ENCODE results near the gene GPRIN1. TPM values are rescaled to one million over a fixed set of nuclear protein-coding genes. Genes with fewer than 3 reads are reported as not detected.

GPRIN1 gene
- total and polyA plus RNA-seq, 2 donors (not counting 1 experiment from before 2014, with no cell fraction given), result 1.9 to 6.3 TPM

- TF ChIP-seq EZH2 (IDR thresholded peaks at IDR 0.05; ENCODE audit: low read length, missing control alignments) (no peak), CTCF (conservative IDR thresholded peaks at IDR 0.05 in 1 of 2, IDR thresholded peaks at IDR 0.05 in 1 of 2; ENCODE audit: low read depth in 1 of 2, low read length in 2 of 2) (peak; percentile 22 to 30)
- Histone ChIP-seq H3K4me1 (ENCODE audit: control insufficient read depth, extremely low read depth, insufficient read depth, low read length) (peaks cover 11% of the 10 kb centered on the region), H3K36me3 (ENCODE audit: control insufficient read depth, insufficient read depth, low read length) (no peaks in the 10 kb centered on the region), H3K4me3 (replicated peaks in 1 of 4; ENCODE audit: control extremely low read depth in 1 of 4, insufficient read depth in 1 of 4, low read depth in 3 of 4, low read length in 4 of 4) (peak within 1 kb of the TSS; percentile 79 to 89 (median 82)), H3K9me3 (ENCODE audit: control insufficient read depth, insufficient read depth, low read depth, low read length) (no peaks in the 10 kb centered on the region), H2AFZ (ENCODE audit: low read length) (peak within 1 kb of the TSS; percentile 96), H3K27ac (ENCODE audit: insufficient read depth, low read length) (peak within 1 kb of the TSS; percentile 61), H3K9ac (ENCODE audit: insufficient read depth, low read length) (peak within 1 kb of the TSS; percentile 87), H3K4me2 (ENCODE audit: extremely low read depth, insufficient read depth, low read length) (peak within 1 kb of the TSS; percentile 95), H3K27me3 (ENCODE audit: control insufficient read depth, insufficient read depth, low read length) (no peaks in the 10 kb centered on the region), H3K79me2 (ENCODE audit: control insufficient read depth, insufficient read depth, low read length) (peaks cover 12% of the 10 kb centered on the region), H4K20me1 (ENCODE audit: control insufficient read depth, extremely low read depth, insufficient read depth, low read length) (no peaks in the 10 kb centered on the region)
- DNase-seq (ENCODE audit: low read depth in 2 of 2), result peak; percentile 96 to 99
Observed at GRCh38 chr5:176647030-176647842, 37.3 kb upstream of the GPRIN1 start, which contains the start of gene TSPAN17. Gene TSPAN17 (plus strand): TSS chr5:176647484. CDS start chr5:176647616, 132 bp downstream.

- Histone ChIP-seq H3K4me1 (ENCODE audit: control insufficient read depth, extremely low read depth, insufficient read depth, low read length) (peaks cover 11% of the 10 kb centered on the region), H4K20me1 (ENCODE audit: control insufficient read depth, extremely low read depth, insufficient read depth, low read length) (no peaks in the 10 kb centered on the region), H3K4me2 (ENCODE audit: extremely low read depth, insufficient read depth, low read length) (peak overlapping the region; percentile 77), H3K4me3 (replicated peaks in 1 of 4; ENCODE audit: control extremely low read depth in 1 of 4, insufficient read depth in 1 of 4, low read depth in 3 of 4, low read length in 4 of 4) (peak overlapping the region; percentile 9 to 51 (median 44)), H2AFZ (ENCODE audit: low read length) (peak overlapping the region; percentile 96), H3K27ac (ENCODE audit: insufficient read depth, low read length) (peak overlapping the region; percentile 22), H3K27me3 (ENCODE audit: control insufficient read depth, insufficient read depth, low read length) (no peaks in the 10 kb centered on the region), H3K9me3 (ENCODE audit: control insufficient read depth, insufficient read depth, low read depth, low read length) (no peaks in the 10 kb centered on the region), H3K36me3 (ENCODE audit: control insufficient read depth, insufficient read depth, low read length) (no peaks in the 10 kb centered on the region), H3K79me2 (ENCODE audit: control insufficient read depth, insufficient read depth, low read length) (peaks cover 12% of the 10 kb centered on the region), H3K9ac (ENCODE audit: insufficient read depth, low read length) (peak overlapping the region; percentile 58)
- TF ChIP-seq EZH2 (IDR thresholded peaks at IDR 0.05; ENCODE audit: low read length, missing control alignments) (no peak), CTCF (conservative IDR thresholded peaks at IDR 0.05 in 1 of 2, IDR thresholded peaks at IDR 0.05 in 1 of 2; ENCODE audit: low read depth in 1 of 2, low read length in 2 of 2) (no peak)
- DNase-seq (ENCODE audit: low read depth in 2 of 2), result no peak
Observed at GRCh38 chr5:176646707-176647029, 36.7 kb upstream of the GPRIN1 start.

- Histone ChIP-seq H3K9me3 (ENCODE audit: control insufficient read depth, insufficient read depth, low read depth, low read length) (no peaks in the 10 kb centered on the region), H3K9ac (ENCODE audit: insufficient read depth, low read length) (no peak overlapping the region), H3K36me3 (ENCODE audit: control insufficient read depth, insufficient read depth, low read length) (no peaks in the 10 kb centered on the region), H3K4me1 (ENCODE audit: control insufficient read depth, extremely low read depth, insufficient read depth, low read length) (peaks cover 11% of the 10 kb centered on the region), H3K4me2 (ENCODE audit: extremely low read depth, insufficient read depth, low read length) (no peak overlapping the region), H3K4me3 (replicated peaks in 1 of 4; ENCODE audit: control extremely low read depth in 1 of 4, insufficient read depth in 1 of 4, low read depth in 3 of 4, low read length in 4 of 4) (no peak overlapping the region), H3K27ac (ENCODE audit: insufficient read depth, low read length) (peak overlapping the region; percentile 22), H3K79me2 (ENCODE audit: control insufficient read depth, insufficient read depth, low read length) (peaks cover 12% of the 10 kb centered on the region), H4K20me1 (ENCODE audit: control insufficient read depth, extremely low read depth, insufficient read depth, low read length) (no peaks in the 10 kb centered on the region), H2AFZ (ENCODE audit: low read length) (peak overlapping the region; percentile 96), H3K27me3 (ENCODE audit: control insufficient read depth, insufficient read depth, low read length) (no peaks in the 10 kb centered on the region)
- TF ChIP-seq CTCF (conservative IDR thresholded peaks at IDR 0.05 in 1 of 2, IDR thresholded peaks at IDR 0.05 in 1 of 2; ENCODE audit: low read depth in 1 of 2, low read length in 2 of 2), result no peak
- no peak for TF ChIP-seq EZH2 (IDR thresholded peaks at IDR 0.05; ENCODE audit: low read length, missing control alignments)
- DNase-seq (ENCODE audit: low read depth in 2 of 2), result no peak
Observed at GRCh38 chr5:176646049-176646706, 36.2 kb upstream of the GPRIN1 start.

Measured in fibroblast of lung (primary cell).